ENCODE results near the gene PLCXD1. TPM values are rescaled to one million over a fixed set of nuclear protein-coding genes. Genes with fewer than 3 reads are reported as not detected.
A peak's percentile ranks its signal among the peaks of the same experiment; 100 is the strongest.

The PLCXD1 gene
- polyA plus RNA-seq, 3 donors, result 2.9 to 28.7 (median 6.7) TPM

GRCh38 chrX:318739-319578 is 37.8 kb downstream of the PLCXD1 start, which contains the start of gene GTPBP6:
GTPBP6 (minus strand) TSS chrX:318796; CDS start chrX:318787, 9 bp downstream.
- WGBS (ENCODE audit: insufficient coverage), result under 1% methylated on average over 97 of the region's 97 CpGs
- TF ChIP-seq CTCF (IDR thresholded peaks at IDR 0.05), result no peak
- Histone ChIP-seq H3K79me2 (ENCODE audit: insufficient read depth, low read length) (peaks cover 14% of the 10 kb centered on the region), H3K4me3 (replicated peaks in 1 of 3; ENCODE audit: low read depth in 2 of 3, low read length in 3 of 3) (peak within 1 kb of the TSS; percentile 81 to 98 (median 85)), H3K27ac (ENCODE audit: low read depth in 1 of 2, low read length in 2 of 2) (peak within 1 kb of the TSS; percentile 92 to 93), H3K4me1 (ENCODE audit: control insufficient read depth in 1 of 2, insufficient read depth in 2 of 2, low read length in 2 of 2) (peaks cover 19 to 23% of the 10 kb centered on the region in 2 donors), H3K4me2 (replicated peaks; ENCODE audit: extremely low read depth, low read length, poor library complexity, severe bottlenecking) (peak within 1 kb of the TSS; percentile 94), H2AFZ (ENCODE audit: insufficient read depth, low read depth, low read length, poor library complexity, severe bottlenecking) (peak within 1 kb of the TSS; percentile 85), H3K27me3 (ENCODE audit: control insufficient read depth in 2 of 2, insufficient read depth in 2 of 2, low read length in 2 of 2) (peaks cover 0 to 24% of the 10 kb centered on the region in 2 donors), H3K9ac (ENCODE audit: insufficient read depth, low read length, poor library complexity, severe bottlenecking) (peak within 1 kb of the TSS; percentile 91), H3K36me3 (replicated peaks in 1 of 2; ENCODE audit: control insufficient read depth in 1 of 2, insufficient read depth in 2 of 2, low read length in 2 of 2) (peaks cover 18 to 26% of the 10 kb centered on the region in 2 donors), H3K9me3 (replicated peaks in 1 of 2; ENCODE audit: control insufficient read depth in 1 of 2, insufficient read depth in 1 of 2, low read length in 2 of 2) (no peaks in the 10 kb centered on the region), H4K20me1 (ENCODE audit: insufficient read depth, low read length) (peaks cover 11% of the 10 kb centered on the region)
- H3K27me3 Mint-ChIP-seq (ENCODE audit: low read depth in 3 of 3), result peaks cover 10 to 30% (median 29%) of the 10 kb centered on the region in 3 donors
- peaks cover 0 to 12% (median 4%) of the 10 kb centered on the region in 7 donors for H3K9me3 Mint-ChIP-seq
- intact Hi-C loops (cut with micrococcal nuclease), result loop anchor here (2.0 to 5.0 kb wide), 3 partner anchors 42 to 66 kb away; no protein-coding TSS in a partner anchor
- peaks cover 28% of the 10 kb centered on the region for H3K4me1 Mint-ChIP-seq
- DNase-seq, result peak; percentile 99 to 100 (median 100)
- peak within 1 kb of the TSS; percentile 85 to 93 for H3K4me3 Mint-ChIP-seq
- H3K36me3 Mint-ChIP-seq, result peaks cover 4% of the 10 kb centered on the region in 2 donors
- peak within 1 kb of the TSS; percentile 96 to 100 (median 98) for H3K27ac Mint-ChIP-seq

GRCh38 chrX:319579-320125 is 38.5 kb downstream of the PLCXD1 start:
- H2AFZ ChIP-seq (ENCODE audit: insufficient read depth, low read depth, low read length, poor library complexity, severe bottlenecking), result peak overlapping the region; percentile 85
- H3K9me3 Mint-ChIP-seq, result peaks cover 0 to 10% (median 3%) of the 10 kb centered on the region in 7 donors

More at GRCh38 chrX:319579-320125, 38.5 kb downstream of the PLCXD1 start:
- Histone ChIP-seq H3K79me2 (ENCODE audit: insufficient read depth, low read length) (peaks cover 14% of the 10 kb centered on the region), H3K27ac (ENCODE audit: low read depth in 1 of 2, low read length in 2 of 2) (peak overlapping the region; percentile 62 to 92), H3K27me3 (ENCODE audit: control insufficient read depth in 2 of 2, insufficient read depth in 2 of 2, low read length in 2 of 2) (peaks cover 0 to 27% of the 10 kb centered on the region in 2 donors), H3K9me3 (replicated peaks in 1 of 2; ENCODE audit: control insufficient read depth in 1 of 2, insufficient read depth in 1 of 2, low read length in 2 of 2) (no peaks in the 10 kb centered on the region), H3K4me3 (replicated peaks in 1 of 3; ENCODE audit: low read depth in 2 of 3, low read length in 3 of 3) (peak overlapping the region; percentile 81 to 98 (median 85)), H3K36me3 (replicated peaks in 1 of 2; ENCODE audit: control insufficient read depth in 1 of 2, insufficient read depth in 2 of 2, low read length in 2 of 2) (peaks cover 13 to 19% of the 10 kb centered on the region in 2 donors), H3K9ac (ENCODE audit: insufficient read depth, low read length, poor library complexity, severe bottlenecking) (peak overlapping the region; percentile 91), H3K4me2 (replicated peaks; ENCODE audit: extremely low read depth, low read length, poor library complexity, severe bottlenecking) (peak overlapping the region; percentile 94), H4K20me1 (ENCODE audit: insufficient read depth, low read length) (peaks cover 11% of the 10 kb centered on the region), H3K4me1 (ENCODE audit: control insufficient read depth in 1 of 2, insufficient read depth in 2 of 2, low read length in 2 of 2) (peaks cover 19 to 27% of the 10 kb centered on the region in 2 donors)
- TF ChIP-seq CTCF (IDR thresholded peaks at IDR 0.05), result no peak
- intact Hi-C loops (cut with micrococcal nuclease), result loop anchor here (2.0 to 5.0 kb wide), 4 partner anchors 42 to 68 kb away; partner anchors contain the start of gene PPP2R3B (in 1 of the 2)
- peak overlapping the region; percentile 75 to 85 for H3K4me3 Mint-ChIP-seq
- H3K27ac Mint-ChIP-seq, result peak overlapping the region in 2 of 7 donors; percentile 54 to 96
- peak in 1 of 3 donors; percentile 21 for DNase-seq
- WGBS (ENCODE audit: insufficient coverage), result under 1% methylated on average over 41 of the region's 41 CpGs
- H3K4me1 Mint-ChIP-seq, result peaks cover 33% of the 10 kb centered on the region
- peaks cover 0 to 2% of the 10 kb centered on the region in 2 donors for H3K36me3 Mint-ChIP-seq
- H3K27me3 Mint-ChIP-seq (ENCODE audit: low read depth in 3 of 3), result peaks cover 12 to 37% (median 36%) of the 10 kb centered on the region in 3 donors

All from CD14-positive monocyte (primary cell).